Lower leg skin (tissue), 3 donors: ENCODE measurements around the gene RAB10.

Experiments
- POLR2A ChIP-seq, 2 donors: fragments of 450-650 bp; IDR thresholded peaks; one replicate each; pipeline ENCODE4 v1.6.1; 2016 to 2017; ENCODE audit warnings: antibody characterized with exemption in 2 of 2, mild to moderate bottlenecking in 1 of 2, moderate library complexity in 1 of 2
- TF ChIP-seq, protein P1 (sequence below), 3 donors: fragments of 450-650 bp; IDR thresholded peaks; one replicate each; pipeline ENCODE4 v1.5.1; 2016; ENCODE audit warnings: antibody characterized with exemption in 3 of 3, mild to moderate bottlenecking in 3 of 3, moderate library complexity in 2 of 3

DNA sequence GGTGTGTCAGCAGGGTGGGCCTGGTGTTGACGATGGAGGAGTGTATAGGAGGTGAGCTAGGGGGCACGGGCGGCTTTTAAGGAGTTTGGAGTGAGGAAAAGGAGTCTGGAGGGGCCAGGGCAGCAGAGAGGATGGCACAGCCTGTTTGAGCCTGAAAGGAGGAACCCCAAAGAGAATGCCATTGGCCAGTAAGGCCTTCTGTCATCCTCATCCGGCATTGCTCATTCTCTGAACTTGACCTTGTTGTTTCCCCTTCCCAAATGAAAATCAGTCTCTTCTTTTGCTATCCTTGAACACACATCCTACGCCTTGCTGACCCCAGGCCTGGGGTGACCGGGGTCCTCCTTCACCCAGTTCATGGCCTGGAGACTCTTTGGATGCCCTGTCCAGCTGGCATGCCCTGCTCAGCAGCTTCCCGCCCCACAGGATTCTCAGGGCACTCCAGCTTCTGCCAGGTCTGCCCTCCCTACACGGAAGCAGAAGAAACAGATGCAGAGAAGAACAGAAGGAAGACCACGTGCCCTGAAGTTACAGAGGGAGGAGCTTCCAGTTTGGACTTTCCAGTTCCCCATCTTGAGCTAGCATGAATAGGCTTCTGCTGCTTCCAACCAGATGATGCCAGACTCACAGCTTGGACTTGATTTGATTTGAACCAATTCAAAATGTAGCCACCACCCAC lies 31.1 kb upstream of the RAB10 start:
- TF ChIP-seq, protein P1, sequence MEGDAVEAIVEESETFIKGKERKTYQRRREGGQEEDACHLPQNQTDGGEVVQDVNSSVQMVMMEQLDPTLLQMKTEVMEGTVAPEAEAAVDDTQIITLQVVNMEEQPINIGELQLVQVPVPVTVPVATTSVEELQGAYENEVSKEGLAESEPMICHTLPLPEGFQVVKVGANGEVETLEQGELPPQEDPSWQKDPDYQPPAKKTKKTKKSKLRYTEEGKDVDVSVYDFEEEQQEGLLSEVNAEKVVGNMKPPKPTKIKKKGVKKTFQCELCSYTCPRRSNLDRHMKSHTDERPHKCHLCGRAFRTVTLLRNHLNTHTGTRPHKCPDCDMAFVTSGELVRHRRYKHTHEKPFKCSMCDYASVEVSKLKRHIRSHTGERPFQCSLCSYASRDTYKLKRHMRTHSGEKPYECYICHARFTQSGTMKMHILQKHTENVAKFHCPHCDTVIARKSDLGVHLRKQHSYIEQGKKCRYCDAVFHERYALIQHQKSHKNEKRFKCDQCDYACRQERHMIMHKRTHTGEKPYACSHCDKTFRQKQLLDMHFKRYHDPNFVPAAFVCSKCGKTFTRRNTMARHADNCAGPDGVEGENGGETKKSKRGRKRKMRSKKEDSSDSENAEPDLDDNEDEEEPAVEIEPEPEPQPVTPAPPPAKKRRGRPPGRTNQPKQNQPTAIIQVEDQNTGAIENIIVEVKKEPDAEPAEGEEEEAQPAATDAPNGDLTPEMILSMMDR (IDR thresholded peaks at IDR 0.05): no peak
- no peak for TF ChIP-seq POLR2A (IDR thresholded peaks at IDR 0.05)
